ENCODE results near the gene PRKCH.

PRKCH gene

GRCh38 chr14:61337893-61338292, 16.5 kb downstream of the PRKCH start:
- DNase-seq (ENCODE audit: low spot score) = no peak

- no peak for DNase-seq (ENCODE audit: low spot score)
Observed at GRCh38 chr14:61338457-61338856, 17.1 kb downstream of the PRKCH start.

DNA sequence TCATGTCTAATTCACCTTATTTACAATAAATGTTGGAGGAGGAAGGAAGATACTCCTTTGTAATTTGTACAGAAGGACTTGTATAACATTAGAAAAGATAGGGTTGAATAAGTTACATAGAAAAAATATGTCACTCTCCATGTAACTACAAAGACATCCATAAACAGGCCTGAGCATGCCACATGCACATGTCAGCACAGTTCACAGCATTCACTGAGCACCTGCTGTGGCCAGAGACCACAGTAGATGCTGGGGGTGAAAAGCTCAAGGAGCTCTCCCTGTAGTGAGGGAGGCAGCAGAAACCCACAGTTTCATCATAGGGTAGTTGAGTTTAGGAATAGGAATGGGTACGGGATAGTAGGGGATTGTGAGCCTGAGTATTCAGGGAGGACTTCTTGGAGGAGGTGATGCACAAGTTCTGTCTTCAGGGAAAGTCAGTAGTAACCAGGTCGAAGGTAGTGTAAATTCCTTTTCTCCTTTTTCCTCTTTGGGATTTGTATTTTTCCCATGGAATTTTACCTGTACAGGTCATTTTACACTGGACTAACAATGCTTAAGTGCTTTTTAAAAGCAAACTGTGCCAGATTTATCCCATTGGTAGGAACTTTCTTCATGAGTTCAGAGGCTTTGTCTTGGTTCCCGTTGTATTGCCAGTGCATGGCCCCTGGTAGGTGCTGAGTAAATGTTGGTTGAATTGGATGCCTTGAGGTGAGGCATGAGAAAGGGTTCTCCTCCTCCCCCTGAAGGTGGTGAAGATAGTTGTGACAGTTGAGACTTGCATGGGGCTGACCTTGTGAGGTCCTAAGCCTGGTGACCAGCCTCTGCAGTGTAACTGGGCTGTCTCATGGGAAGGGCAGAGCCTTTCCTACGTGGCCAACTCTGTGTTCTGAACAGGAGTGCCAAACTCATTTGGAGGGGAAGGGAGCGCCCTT, 20.2 kb downstream of the PRKCH start:
- DNase-seq (ENCODE audit: low spot score) = no peak

DNA sequence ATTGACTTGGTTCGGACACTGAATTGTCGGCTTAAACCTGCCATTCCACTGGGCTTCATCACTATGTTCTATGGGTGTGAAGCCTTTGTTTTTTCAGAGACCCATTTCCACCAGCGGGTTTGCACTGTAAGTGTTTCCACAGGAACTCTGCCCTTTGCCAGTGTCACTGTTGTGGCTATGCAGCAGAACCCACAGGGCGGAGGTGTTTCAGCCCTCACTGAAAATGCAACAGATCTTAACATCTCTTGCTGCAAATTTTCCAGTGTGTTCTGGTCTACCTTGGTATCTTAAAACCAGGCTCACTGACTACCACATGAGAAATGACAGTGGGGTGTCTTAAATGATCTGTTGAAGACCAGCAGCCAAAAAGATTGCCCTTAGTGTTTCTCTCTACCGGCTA, 21.1 kb downstream of the PRKCH start:
- no peak for DNase-seq (ENCODE audit: low spot score)

- DNase-seq (ENCODE audit: low spot score) = no peak
Observed at GRCh38 chr14:61342932-61343331, 21.6 kb downstream of the PRKCH start.

DNA sequence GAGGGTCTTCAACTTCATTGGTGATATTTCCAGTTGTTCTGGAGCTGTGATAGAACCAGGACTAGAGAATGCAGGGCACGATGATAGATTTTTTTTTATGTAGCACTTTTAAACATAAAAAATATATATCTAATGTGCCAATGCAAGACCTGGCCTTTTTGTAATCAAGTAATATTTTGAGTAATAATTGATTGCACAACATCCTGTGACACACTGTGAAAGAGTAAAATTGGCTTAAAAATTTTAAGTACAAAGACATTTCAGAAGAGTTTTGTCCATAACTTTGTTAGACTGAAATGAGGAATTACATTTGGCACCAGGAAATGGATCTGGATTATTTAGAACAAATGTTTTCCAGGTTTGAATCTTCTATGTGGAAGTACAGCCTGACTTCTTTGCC, 22.1 kb downstream of the PRKCH start:
- no peak for DNase-seq (ENCODE audit: low spot score)

DNA sequence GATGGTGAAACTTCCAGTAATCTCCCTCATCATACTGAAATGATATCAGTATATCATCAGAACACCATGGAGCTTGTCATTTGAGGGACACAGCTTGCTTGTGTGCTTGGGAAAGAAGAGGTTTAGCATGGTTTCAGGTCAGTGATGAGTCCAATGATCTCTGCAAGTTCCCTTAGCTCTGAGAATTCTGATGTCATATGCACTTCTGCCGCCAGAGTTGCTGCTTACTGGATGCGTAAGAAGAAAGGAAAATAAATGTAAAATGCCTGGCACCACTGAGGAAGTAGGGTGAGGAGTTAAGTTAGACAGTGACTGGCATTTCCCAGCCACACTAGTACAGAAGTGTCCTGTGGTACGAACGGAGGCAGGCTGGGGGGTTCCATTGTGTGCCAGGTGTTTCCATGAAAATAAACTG, 22.6 kb downstream of the PRKCH start:
- DNase-seq (ENCODE audit: low spot score) = no peak

- no peak for DNase-seq (ENCODE audit: low spot score)
Observed at GRCh38 chr14:61344437-61345150, 23.2 kb downstream of the PRKCH start.

GRCh38 chr14:61345151-61345482, 23.7 kb downstream of the PRKCH start:
- no peak for DNase-seq (ENCODE audit: low spot score)

- DNase-seq (ENCODE audit: low spot score) = no peak
Observed at GRCh38 chr14:61346221-61346620, 24.8 kb downstream of the PRKCH start.

DNA sequence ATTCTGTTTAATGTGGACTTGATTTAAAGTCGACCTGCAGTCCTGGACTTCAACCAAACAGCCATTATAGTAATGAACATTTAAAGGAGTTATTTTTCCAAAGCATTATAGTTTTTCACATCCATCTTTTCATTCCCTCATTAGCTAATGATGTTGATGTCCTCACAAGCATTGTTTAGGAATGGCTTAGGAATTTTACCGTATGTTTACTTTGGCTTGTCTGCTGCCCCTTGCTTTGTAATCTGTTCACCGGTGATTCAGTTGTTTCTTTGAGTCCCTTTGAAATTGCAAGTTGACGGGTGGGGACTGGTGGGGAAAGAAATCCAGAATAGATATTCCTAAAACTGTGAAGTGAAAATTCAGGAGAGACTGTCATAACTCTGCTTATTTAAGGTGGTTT, 25.4 kb downstream of the PRKCH start:
- DNase-seq (ENCODE audit: low spot score) = no peak

GRCh38 chr14:61347826-61348443, 26.6 kb downstream of the PRKCH start:
- no peak for DNase-seq (ENCODE audit: low spot score)

GRCh38 chr14:61350427-61351270, 29.3 kb downstream of the PRKCH start:
- no peak for DNase-seq (ENCODE audit: low spot score)

- DNase-seq (ENCODE audit: low spot score) = no peak
Observed at GRCh38 chr14:61351477-61351876, 30.1 kb downstream of the PRKCH start.

DNA sequence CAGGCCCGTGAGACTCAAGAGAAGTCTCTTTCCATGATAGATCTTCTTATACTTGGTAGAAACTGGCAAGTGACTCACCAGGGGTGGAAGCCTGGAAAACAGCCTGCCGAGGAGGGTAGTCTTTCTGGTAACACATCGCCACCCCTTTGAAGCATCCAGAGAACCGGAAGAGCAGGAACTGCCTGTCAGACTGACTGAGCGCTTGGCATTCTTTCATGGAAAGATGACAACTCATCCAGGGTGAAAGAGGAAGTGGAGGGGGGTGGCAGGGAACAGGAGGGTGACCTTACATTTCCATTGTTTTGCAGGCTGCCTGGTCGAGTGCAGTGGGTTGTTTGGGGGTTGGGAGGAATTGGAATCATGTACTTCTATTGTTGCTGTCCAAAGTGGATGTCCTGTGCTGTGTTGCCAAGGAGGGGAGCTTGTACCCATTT, 34.5 kb downstream of the PRKCH start:
- DNase-seq (ENCODE audit: low spot score) = peak; percentile 6

DNA sequence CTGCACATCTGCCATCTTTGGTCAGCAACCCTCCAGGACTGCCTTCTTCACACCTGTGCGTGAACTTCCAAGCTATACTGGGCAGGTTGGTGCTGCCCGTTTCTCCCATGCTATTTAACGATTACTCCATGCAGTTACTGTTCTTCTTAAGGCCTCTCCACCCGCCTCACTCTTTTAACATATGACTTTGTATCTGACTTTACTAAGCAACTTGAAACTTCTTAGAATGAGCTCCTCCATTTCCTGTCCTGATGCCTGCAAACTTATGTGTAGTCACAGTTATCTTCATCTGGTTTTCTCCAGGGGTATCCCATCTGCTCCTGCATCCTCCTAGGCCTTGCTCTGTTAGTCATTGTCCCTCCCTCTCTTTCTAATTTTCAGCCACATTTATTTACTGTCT, 35.7 kb downstream of the PRKCH start:
- DNase-seq (ENCODE audit: low spot score) = no peak

- no peak for DNase-seq (ENCODE audit: low spot score)
Observed at GRCh38 chr14:61358554-61359226, 37.3 kb downstream of the PRKCH start.

DNA sequence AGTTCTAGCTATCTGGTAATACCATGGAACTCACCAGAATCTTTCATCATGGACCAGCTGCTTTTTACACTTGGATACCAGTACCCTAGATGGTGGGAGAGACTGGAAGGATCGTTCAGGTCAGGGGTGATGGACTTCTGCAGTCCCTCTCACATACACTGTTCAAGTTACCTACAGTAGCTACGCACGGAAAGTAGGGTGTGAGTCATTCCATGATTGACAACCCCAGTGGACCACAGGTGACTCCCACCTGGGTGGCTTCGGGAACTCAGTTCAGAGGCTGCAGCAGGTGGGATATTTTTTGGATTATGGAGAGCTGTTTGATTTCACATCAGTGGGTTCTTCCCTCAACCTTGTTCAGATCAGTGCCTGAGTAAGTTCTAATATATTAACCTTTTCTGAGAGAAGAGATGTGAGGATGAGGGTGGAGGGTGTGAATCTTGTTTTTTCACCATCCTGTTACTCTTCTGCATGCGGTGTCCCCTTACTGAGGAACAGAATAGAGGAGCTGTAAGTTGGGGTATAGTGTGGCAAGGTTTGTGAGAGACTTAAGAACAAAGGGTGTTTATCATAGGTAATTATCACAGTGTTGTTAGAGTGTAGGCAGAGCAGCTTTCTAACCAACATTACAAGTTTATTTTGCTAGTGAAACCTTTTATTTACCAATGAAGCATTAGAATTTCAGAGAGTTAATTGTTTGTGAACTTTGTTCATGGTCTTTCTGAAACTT, 39.6 kb downstream of the PRKCH start:
- DNase-seq (ENCODE audit: low spot score) = no peak

DNA sequence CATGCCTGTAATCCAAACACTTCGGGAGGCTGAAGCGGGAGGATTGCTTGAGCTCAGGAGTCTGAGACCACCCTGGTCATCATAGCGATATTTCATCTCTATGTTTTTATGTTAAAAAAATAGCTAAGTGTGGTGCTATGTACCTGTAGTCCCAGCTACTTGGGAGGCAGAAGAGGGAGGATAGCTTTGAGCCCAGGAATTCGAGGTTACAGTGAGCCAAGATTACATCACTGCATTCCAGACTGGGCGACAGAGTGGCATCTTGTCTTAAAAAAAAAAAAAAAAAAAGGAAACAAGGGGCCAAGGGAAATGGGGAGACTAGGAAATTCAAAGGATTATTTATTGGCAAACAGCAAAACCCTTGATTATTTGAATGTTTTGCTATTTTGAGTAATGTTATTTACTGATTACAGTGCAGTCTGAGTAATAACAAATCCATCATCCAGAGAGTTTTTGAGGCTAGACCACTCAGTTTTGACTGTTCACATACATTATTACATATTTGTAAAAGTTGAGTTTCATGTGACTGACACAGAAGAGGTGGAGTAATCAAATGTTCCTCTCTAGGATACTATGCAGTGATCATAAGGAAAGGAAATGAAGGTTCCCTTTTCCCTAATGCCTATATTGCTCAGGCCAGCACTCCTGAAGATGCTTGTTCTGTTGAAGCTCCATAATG, 40.8 kb downstream of the PRKCH start:
- DNase-seq (ENCODE audit: low spot score) = no peak

DNA sequence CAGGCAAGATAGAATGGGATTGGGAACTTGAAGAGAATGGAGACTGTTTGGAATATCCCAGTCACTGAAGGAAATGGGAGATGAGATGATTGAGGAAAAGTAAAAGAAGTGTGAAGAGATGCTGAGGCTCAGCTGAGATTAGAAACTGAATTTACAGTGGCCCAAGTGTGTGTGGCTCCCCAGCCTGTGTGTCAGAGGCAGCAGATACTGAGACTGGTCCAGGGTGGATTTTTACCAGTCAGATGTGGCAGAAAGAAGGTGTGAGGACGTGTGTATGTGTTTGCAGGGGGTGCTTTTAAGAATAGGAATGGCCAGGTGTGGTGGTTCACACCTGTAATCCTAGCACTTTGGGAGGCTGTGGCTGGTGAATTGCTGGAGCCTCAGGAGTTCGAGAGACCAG, 42.9 kb downstream of the PRKCH start:
- DNase-seq (ENCODE audit: low spot score) = no peak

Data from AG08395 (cell line).